ENCODE data around the gene NUDT5.

GRCh38 chr10:12162927-12163326 lies 32.8 kb downstream of the NUDT5 start:
- no peak for TF ChIP-seq CTCF (IDR thresholded peaks at IDR 0.05; ENCODE audit: poor library complexity, severe bottlenecking)
- no peak for TF ChIP-seq EZH2 (IDR thresholded peaks at IDR 0.05; ENCODE audit: borderline replicate concordance, insufficient read depth, low read length, poor library complexity, severe bottlenecking)
